GM21786 (cell line): ENCODE measurements around the gene SLC16A5.
A peak's percentile ranks its signal among the peaks of the same experiment; 100 is the strongest.
"Not testable (repeated sequence)": the region's sequence is repeated elsewhere in the genome, so short reads cannot be mapped to it uniquely, and the experiment has no call there.

Source experiments
- ATAC-seq: cut with Tn5 transposase; IDR thresholded peaks from one replicate; pipeline ENCODE4 v1.9.1; 2021; ENCODE audit not compliant: unreplicated experiment

SLC16A5 gene

GRCh38 chr17:75063626-75064025 lies 24.1 kb upstream of the SLC16A5 start:
- ATAC-seq, result no peak

- ATAC-seq, result no peak
Measured at GRCh38 chr17:75064040-75064439, 23.7 kb upstream of the SLC16A5 start.

- ATAC-seq, result no peak
Measured at GRCh38 chr17:75064460-75064859, 23.3 kb upstream of the SLC16A5 start.

DNA sequence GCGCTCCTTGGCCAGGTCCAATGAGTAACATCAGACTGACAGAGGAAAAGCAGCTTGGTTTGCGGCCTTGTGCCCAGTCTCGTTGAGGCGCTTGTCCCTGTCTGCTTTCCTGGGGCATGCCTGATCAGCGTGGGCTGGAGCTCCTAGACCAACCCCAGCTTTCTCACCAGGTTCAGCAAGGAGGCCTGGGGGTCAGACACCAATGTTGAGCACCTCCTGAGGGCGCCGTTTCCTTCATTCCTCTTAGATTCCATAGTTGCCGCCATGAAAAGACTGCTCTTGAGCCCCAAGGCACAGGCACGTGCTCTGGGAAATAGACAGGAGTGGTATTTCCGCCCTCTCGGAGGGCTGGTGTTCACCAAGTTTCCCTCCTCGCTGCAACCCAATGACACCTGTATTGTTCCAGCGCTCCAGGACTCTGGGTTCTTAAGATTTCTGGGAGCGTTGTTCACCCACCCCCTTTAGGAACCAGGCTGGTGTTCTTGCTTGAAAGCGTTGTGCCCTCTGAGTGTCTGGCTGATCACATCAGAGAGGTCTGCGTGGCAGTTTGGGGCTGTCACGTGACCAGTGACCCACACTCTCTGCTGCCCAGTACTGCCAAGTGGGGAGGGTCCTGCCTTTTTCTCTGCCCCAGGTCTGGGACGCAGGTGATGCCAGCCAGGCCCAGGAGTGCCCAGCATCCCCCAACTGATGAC lies 22.7 kb upstream of the SLC16A5 start:
- ATAC-seq, result no peak

GRCh38 chr17:75065562-75066151 lies 22.1 kb upstream of the SLC16A5 start:
- no peak for ATAC-seq

GRCh38 chr17:75067856-75068255 lies 19.9 kb upstream of the SLC16A5 start:
- no peak for ATAC-seq

DNA sequence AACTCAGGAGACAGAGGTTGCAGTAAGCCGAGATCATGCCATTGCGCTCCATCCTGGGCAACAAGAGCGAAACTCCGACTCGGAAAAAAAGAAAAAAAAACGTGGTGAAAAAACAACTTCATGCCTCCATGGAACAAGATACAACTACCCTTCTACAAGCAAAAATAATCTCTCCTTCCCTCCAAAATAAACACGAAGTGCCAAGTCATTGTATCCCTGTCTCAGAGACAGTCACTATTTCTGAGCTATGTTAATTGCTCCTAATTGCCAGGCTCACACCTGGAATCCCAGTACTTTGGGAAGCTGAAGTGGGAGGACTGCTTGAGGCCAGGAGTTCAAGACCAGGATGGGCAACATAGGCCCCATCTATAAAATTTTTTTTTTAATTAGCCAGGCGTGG lies 19.0 kb upstream of the SLC16A5 start:
- no peak for ATAC-seq

GRCh38 chr17:75069783-75070182 lies 18.0 kb upstream of the SLC16A5 start:
- ATAC-seq, result no peak

GRCh38 chr17:75071478-75072271 lies 16.1 kb upstream of the SLC16A5 start:
- ATAC-seq, result not testable (repeated sequence)

DNA sequence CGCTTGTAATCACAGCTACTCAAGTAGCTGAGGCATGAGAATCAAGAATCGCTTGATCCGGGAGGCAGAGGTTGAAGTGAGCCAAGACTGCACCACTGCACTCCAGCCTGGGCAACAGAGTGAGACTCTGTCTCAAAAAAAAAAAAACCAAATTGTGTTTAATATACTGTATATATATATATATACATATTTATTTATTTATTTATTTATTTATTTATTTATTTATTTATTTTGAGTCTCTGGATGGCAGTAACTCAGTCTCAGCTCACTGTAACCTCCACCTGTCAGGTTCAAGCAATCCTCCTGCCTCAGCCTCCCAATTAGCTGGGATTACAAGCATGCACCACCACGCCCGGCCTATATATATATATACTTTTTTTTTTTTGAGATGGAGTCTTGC lies 14.8 kb upstream of the SLC16A5 start:
- ATAC-seq, result not testable (repeated sequence)

DNA sequence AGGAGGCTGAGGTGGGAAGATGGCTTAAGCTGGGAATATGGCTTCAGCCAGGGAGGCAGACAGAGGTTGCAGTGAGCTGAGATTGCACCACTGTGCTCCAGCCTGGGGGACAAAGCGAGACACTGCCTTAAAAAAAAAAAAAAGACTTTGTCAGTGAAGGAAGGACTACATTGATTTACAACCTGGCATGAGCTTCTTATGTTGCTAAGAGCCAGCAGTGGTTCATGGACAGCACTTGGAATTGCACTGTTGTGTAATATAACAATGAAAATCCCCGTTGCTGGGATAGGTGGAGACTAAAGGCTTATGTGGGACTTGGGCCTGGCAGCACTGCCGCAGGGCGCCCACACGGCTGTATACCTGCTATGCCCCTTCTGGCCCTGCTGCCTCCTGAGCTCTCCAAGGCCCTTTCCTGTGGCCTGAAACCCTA lies 14.1 kb upstream of the SLC16A5 start:
- ATAC-seq, result no peak

DNA sequence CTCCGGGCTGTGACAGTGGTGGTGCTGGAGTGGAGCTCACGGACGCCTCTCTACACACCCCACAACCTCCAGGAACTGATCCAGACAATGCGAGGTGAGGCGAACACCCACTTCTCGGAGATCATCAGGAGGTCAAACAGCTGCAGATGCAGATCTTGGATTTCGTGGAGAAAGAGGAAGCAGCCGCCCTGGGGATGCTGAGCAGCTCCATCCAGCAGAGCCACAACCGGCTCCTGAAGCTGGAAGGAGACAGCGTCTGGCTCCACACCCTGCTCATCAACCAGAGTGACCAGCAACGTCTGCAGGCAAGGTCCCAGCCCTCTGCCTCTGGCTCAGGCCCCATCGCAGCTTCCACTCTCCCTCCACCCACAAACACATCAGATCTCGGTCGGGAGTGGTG lies 13.2 kb upstream of the SLC16A5 start:
- ATAC-seq, result no peak

DNA sequence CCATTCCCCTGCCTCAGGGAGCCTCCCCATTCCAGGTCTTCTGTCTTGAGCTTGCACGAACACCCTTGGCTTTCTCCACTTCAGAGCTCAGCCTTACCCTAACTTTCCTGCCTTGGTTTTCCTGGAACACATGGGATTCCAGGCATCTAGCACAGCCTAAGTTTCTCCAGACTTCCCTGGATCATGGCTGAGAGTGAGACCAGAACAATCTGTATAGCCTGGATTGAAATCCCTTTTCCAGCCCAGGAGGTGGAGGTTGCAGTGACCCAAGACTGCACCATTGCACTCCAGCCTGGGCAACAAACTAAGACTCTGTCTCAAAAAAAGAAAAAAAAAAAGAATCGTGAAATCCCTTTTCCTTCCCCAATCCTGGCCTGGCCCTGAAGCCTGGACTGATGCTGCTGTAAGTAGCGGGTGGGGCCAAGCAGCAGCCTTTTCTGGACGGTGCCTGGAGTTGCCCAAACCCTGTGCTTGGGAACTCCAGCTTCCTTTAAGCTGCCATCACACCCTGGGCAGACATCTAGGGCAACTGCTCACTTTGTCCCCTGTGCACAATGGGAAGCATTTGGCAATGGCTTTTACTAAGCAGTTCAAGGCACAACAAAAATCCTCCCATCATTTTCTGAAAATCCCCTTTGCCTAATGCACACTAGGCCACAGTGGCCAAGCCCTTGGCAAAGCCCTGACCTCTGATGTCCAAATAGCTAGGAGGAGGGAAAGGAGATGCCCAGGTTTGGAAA lies 12.0 kb upstream of the SLC16A5 start:
- no peak for ATAC-seq

DNA sequence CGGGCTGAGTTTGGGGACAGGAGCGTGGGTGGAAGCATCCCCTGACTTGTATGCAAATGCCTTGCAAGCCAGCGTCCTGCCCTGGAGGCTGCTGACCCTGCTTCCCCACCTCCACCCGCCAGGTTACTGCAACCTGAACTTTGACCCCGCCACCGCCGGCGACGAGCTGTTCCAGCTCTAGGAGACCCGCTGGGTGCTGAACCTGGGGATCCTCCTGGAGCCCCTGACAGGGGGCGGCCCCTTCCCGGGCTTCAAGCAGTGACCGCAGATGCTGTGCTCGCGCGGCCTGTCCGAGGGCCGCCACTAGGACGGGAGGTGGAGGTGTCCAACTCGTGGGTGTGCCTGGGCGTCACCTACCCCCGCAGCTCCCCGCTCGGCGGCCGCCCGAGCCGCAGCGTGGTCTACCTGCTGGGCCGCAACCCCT lies 10.7 kb upstream of the SLC16A5 start:
- ATAC-seq, result no peak

DNA sequence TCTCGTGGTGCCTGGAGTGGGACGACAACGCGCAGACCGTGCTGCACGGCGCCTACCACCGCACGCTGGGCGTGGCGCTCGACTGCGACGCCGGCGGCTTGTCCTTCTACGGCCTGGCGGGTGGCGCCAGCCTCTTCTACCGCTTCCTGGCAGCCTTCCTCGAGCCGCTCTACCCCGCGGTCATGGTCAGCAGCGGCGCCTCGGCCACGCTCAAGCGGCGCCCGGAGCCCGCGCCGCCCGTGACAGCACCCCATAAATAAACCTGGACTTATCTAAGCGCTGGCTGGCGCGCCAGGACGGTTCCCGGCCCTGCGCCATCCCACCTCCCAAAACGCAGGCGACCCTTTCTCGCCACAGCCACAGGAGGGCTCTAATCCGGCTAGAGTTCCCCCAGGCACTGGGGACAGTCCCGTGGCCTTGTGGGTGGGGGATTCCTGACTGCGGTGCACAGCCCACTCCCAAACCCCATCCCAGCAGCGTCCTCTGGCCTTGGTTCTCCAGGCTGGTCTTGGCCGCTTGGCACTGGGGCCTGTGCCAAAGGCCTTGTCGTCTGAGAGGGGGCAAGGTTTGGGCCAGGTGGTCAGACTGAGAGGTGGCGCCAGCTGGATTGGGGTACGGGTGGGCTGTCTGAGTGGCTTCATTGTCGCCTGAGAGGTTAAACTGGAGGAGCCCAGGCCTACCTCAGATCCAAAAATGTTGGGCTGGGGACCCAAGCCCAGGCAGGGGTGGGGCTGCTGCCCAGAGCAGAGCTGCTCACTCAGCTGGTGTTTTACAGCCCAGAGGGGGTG lies 10.1 kb upstream of the SLC16A5 start:
- ATAC-seq, result peak; percentile 45

GRCh38 chr17:75078284-75079022 lies 9.3 kb upstream of the SLC16A5 start:
- ATAC-seq, result peak; percentile 33

GRCh38 chr17:75079023-75079373 lies 8.8 kb upstream of the SLC16A5 start:
- ATAC-seq, result no peak

DNA sequence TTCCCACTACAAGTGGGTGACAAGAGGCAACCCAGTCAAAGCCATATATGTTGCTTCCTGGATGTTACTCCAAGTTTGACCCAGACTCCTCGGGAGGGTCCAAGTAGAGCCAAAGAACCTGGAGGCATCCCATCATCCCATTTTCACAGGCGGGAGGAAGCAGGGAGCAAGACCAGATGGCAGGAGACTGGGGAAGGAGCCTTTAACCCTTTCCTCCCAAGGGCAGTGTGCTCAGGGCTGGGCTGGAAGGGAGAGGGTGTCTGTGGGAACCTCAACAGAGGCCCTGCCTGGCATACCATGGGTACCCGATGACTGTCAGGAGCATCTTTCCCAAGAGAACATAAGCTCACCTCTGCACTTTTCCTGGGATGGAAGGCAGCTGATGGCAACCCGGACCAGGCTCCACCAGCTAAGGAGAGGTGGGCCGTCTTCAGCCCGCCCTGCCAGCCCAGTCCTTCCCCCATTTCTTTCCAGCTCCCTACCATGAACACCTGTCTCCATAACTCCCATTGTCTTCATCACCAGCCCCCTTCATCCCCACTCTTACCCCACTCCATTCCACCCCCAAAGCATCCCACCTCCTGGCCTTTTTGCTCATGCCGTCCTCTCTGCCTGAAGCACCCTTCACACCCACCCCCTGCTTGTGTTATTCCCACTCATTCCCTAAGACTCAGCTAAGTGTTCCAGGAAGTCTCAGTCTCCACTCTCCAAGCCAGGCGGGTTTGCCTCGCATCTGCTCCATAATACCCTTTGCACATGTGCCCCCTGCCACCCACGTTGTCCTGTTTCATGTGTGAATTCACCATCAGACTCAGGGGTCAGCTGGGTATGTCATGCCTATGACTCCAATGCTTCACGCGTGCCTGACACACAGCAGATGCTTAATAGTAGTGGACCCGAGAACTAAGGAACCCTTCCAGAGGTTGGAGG lies 5.9 kb upstream of the SLC16A5 start:
- no peak for ATAC-seq

- no peak for ATAC-seq
Measured at GRCh38 chr17:75082683-75083082, 5.1 kb upstream of the SLC16A5 start.
